Measurements from ENCODE around the gene PRKCG.

PRKCG gene

DNA sequence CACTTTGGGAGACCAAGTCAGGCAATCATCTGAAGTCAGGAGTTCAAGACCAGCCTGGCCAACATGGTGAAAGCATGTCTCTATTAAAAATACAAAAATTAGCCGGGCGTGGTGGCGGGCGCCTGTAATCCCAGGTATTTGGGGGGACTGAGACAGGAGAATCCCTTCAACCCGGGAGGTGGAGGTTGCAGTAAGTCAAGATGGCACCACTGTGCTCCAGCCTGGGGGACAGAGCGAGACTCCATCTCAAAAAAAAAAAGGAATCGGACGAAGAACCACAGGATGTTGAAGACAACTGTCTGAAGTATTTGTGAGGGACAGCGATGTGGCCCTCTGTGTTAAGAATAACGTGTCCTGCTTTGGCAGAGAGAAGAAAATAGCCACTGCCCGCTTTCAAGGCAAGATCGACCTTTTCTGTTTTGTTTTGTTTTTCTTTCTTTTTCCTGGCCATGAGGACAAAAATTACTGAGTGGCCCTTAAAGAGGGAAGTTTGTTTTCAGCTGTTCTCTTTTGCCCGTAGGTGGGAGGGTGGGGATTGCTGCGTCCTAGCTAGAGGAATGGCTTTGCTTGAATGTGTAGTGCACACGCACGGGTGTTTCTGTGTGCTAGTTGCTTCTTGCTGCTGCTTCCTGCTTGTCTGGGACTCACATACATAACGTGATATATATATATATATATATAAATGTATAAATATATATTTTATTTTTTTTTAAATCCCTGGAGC is 6.2 kb upstream of the PRKCG start:
- TF ChIP-seq, protein P1, sequence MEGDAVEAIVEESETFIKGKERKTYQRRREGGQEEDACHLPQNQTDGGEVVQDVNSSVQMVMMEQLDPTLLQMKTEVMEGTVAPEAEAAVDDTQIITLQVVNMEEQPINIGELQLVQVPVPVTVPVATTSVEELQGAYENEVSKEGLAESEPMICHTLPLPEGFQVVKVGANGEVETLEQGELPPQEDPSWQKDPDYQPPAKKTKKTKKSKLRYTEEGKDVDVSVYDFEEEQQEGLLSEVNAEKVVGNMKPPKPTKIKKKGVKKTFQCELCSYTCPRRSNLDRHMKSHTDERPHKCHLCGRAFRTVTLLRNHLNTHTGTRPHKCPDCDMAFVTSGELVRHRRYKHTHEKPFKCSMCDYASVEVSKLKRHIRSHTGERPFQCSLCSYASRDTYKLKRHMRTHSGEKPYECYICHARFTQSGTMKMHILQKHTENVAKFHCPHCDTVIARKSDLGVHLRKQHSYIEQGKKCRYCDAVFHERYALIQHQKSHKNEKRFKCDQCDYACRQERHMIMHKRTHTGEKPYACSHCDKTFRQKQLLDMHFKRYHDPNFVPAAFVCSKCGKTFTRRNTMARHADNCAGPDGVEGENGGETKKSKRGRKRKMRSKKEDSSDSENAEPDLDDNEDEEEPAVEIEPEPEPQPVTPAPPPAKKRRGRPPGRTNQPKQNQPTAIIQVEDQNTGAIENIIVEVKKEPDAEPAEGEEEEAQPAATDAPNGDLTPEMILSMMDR (conservative IDR thresholded peaks at IDR 0.05; ENCODE audit: low read length) = no peak
- H3K4me3 ChIP-seq (ENCODE audit: low read length) = no peak overlapping the region
- DNase-seq (ENCODE audit: low read depth) = no peak

DNA sequence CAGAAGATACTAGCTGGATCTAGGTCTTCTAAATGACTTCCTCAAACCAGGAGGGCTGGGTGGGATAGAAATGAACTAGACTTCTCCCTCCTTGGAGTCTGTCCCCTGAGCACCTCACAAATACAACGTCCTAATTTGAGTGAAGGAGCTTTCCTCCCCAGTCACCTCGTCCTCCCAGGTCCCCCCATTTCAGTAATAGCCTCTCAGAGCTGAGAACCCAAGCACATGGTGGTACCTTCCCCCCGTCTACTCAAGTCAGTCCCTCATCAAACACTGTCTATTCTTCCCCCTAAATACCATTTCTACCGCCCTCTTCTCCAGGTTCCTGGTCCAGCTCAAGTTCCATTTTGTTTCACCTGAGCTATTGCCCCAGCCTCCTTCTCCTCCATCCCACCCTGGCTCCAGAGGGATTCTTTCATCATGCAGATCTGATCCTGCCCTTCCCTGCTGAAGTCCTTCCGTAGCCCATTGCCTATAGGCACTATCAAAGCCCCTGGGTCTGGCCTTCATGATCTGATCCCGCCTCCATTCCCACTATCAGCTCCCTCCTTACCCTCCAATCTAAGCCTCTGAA is 5.3 kb upstream of the PRKCG start:
- H3K4me3 ChIP-seq (ENCODE audit: low read length) = no peak overlapping the region
- DNase-seq (ENCODE audit: low read depth) = no peak
- TF ChIP-seq, protein P1 (conservative IDR thresholded peaks at IDR 0.05; ENCODE audit: low read length) = no peak

DNA sequence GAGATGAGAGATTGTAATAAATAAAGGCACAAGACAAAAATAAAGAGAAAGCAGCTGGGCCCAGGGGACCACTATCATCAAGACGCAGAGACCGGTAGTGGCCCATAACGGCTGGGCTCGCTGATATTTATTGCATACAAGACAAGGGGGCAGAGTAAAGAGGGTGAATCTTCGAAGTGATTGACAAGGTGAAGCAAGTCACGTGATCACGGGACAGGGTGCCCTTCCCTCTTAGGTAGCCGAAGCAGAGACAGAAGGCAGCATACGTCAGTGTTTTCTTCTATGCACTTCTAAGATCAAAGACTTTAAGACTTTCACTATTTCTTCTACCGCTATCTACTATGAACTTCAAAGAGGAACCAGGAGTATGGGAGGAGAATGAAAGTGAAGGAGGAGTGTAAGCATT is 4.6 kb upstream of the PRKCG start:
- TF ChIP-seq, protein P1 (conservative IDR thresholded peaks at IDR 0.05; ENCODE audit: low read length) = no peak
- DNase-seq (ENCODE audit: low read depth) = peak; percentile 32
- no peak overlapping the region for H3K4me3 ChIP-seq (ENCODE audit: low read length)

DNA sequence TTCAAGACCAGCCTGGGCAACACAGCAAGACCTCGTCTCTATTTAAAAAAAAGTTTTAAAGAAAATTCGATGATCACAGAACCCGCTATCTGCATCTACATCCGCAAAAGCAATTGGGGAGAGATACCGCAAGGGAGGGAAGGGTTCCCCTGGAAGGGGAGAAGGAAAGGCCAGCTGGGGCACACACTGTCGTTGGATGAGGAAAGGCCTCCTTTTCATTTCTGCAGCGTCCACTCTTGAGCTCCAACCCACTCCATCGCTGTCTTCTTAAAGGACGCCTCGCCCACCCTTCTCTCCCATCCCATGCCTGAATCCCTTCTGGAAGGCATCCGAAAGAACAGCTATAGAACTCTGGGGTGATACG is 3.2 kb upstream of the PRKCG start:
- DNase-seq (ENCODE audit: low read depth) = no peak
- H3K4me3 ChIP-seq (ENCODE audit: low read length) = peak overlapping the region; percentile 72
- TF ChIP-seq, protein P1 (conservative IDR thresholded peaks at IDR 0.05; ENCODE audit: low read length) = no peak

DNA sequence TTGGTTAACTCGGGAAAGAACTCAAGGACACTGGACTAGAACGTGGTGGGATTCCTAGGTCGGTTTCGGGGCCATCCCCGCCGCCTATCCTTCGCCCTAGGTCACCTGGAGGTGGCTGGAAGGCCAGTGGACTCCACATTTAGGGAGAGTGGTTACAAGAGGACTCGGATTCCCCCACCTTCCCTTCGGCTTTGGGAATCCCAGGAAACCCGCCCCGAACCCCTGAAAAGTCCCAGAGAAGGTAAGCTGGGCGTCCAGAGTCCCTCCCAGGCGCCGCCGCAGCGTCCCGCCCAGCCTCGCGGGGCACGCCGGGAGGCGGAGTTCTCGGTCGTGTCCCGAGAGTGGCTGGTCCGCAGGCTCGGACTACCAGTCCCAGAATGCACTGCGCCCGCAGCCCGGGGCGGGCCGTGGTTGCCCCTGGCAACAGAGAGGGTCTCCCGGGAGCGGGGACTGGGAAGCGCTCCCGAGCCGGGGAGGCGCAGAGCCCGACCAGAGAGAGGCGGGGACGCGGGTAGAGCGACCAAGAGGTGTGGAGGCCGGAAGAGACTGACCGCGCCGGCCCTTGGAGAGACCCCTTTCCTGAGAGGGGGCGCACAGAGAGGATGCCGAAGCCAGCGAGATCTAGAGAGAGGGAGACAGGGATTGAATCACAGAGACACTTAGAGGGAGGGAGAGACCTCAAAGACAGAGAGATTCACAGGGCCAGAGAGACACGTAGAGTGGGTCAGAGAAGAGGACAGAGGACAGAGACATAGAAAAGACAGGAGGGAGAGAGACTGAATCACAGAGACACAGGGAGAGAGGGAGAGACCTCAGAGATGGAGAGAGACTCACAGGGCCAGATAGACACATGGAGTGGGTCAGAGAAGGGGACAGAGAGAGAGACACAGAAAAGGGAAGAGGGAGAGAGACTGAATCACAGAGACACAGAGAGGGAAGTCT is 2.6 kb upstream of the PRKCG start:
- H3K4me3 ChIP-seq (ENCODE audit: low read length) = peak overlapping the region; percentile 72
- DNase-seq (ENCODE audit: low read depth) = peak; percentile 80
- TF ChIP-seq, protein P1 (conservative IDR thresholded peaks at IDR 0.05; ENCODE audit: low read length) = no peak

DNA sequence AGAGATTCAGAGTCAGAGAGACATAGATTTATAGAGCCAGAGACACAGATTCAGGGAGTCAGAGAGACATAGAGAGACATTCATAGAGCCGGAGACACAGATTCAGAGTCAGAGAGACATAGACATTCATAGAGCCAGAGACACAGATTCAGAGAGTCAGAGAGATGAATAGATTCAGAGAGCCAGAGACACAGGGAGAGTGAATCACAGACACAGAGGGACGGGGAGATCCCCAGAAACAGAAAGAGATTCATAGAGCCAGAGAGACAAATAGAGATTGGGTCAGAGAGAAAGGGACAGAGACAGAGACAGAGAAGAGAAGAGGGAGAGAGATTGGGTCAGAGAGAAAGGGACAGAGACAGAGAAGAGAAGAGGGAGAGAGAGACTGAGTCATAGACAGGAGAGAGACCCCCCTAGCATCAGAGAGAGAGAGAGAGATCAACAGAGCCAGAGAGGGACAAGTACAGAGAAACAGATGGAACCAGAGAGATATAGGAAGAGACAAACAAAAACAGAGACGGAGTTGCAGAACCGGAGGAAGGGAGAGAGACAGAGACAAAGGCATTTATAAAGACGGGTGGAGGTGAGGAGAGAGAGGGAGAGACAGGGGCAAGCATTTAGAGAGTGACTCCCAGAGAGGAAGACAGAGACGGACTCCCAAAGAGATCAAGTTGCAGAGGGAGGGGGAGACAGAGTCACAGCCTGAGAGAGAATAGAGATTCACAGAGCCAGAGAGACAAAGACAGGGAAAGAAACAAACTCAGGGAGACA is 1.1 kb upstream of the PRKCG start:
- TF ChIP-seq, protein P1 (conservative IDR thresholded peaks at IDR 0.05; ENCODE audit: low read length) = no peak
- H3K4me3 ChIP-seq (ENCODE audit: low read length) = peak overlapping the region; percentile 44
- DNase-seq (ENCODE audit: low read depth) = no peak
